Panc1 (cell line): ENCODE data around the gene LYZL1.

ENCODE experiments used
- CTCF ChIP-seq: fragments of 450-650 bp; IDR thresholded peaks from 2 replicates; pipeline ENCODE4 v1.5.1; 2017; ENCODE audit warnings: mild to moderate bottlenecking
- POLR2AphosphoS5 ChIP-seq: IDR thresholded peaks from 2 replicates; pipeline ENCODE4 v1.6.1; 2012; ENCODE audit warnings: mild to moderate bottlenecking, low read depth, low read length, moderate library complexity
- REST ChIP-seq, 2 experiments: IDR thresholded peaks; 2 replicates each; pipeline ENCODE4 v1.6.1; 2011 to 2012; ENCODE audit warnings: low read depth in 2 of 2, control low read depth in 1 of 2, low read length in 1 of 2, mild to moderate bottlenecking in 1 of 2, moderate library complexity in 1 of 2; ENCODE audit not compliant: insufficient read depth in 1 of 2
- SIN3A ChIP-seq: IDR thresholded peaks from 2 replicates; pipeline ENCODE4 v1.6.1; 2012; ENCODE audit warnings: low read depth, mild to moderate bottlenecking, low read length, moderate library complexity, borderline replicate concordance; ENCODE audit not compliant: insufficient read depth
- TCF7L2 ChIP-seq: IDR thresholded peaks from 2 replicates; pipeline ENCODE4 v1.6.1; 2011; ENCODE audit warnings: mild to moderate bottlenecking, low read depth, low read length, inconsistent platforms

GRCh38 chr10:29256586-29256985, 32.3 kb upstream of the LYZL1 start:
- no peak for TF ChIP-seq CTCF
- TF ChIP-seq POLR2AphosphoS5: no peak
- no peak for TF ChIP-seq REST (IDR thresholded peaks at IDR 0.05; ENCODE audit: insufficient read depth in 1 of 2, low read depth in 2 of 2, low read length in 1 of 2)
- no peak for TF ChIP-seq SIN3A
- TF ChIP-seq TCF7L2: no peak
